K562 (cell line): ENCODE data around the gene ETFRF1. TPM values are rescaled to one million over a fixed set of nuclear protein-coding genes. Genes with fewer than 3 reads are reported as not detected.
A peak's percentile ranks its signal among the peaks of the same experiment; 100 is the strongest.

Experiments used
- ATF4 ChIP-seq: fragments of 450-650 bp; formaldehyde crosslinking; IDR thresholded peaks from 2 replicates; pipeline ENCODE4 v1.4.0; 2022; ENCODE audit warnings: mild to moderate bottlenecking, moderate library complexity
- CBFA2T3 ChIP-seq: fragments of 450-650 bp; IDR thresholded peaks from 2 replicates; pipeline ENCODE4 v1.6.1; 2017
- DDX20 ChIP-seq: fragments of 450-650 bp; IDR thresholded peaks from 2 replicates; pipeline ENCODE4 v1.6.1; 2016; ENCODE audit warnings: missing genetic modification characterization, low read depth, mild to moderate bottlenecking, missing compliant biosample characterization, moderate library complexity
- DMBX1 ChIP-seq: fragments of 250-450 bp; sonication (Bioruptor Pico); IDR thresholded peaks from 2 replicates; pipeline ENCODE4 v1.8.0; 2022; ENCODE audit warnings: inconsistent platforms, mild to moderate bottlenecking, moderate library complexity, borderline replicate concordance
- DPF2 ChIP-seq: fragments of 450-650 bp; IDR thresholded peaks from 2 replicates; pipeline ENCODE4 v1.6.1; 2016
- EP400 ChIP-seq: fragments of 450-650 bp; IDR thresholded peaks from 2 replicates; pipeline ENCODE4 v1.6.1; 2017; ENCODE audit warnings: antibody characterized with exemption, mild to moderate bottlenecking, moderate library complexity
- HDAC2 ChIP-seq: fragments of 450-650 bp; IDR thresholded peaks from 2 replicates; pipeline ENCODE4 v1.6.1; 2016; ENCODE audit warnings: mild to moderate bottlenecking
- HLTF ChIP-seq: fragments of 450-650 bp; IDR thresholded peaks from 2 replicates; pipeline ENCODE4 v1.6.1; 2016
- ILK ChIP-seq: fragments of 450-650 bp; IDR thresholded peaks from 2 replicates; pipeline ENCODE4 v1.6.1; 2016; ENCODE audit warnings: missing genetic modification characterization, low read depth, mild to moderate bottlenecking, missing compliant biosample characterization, moderate library complexity, borderline replicate concordance
- KLF1 ChIP-seq: fragments of 450-650 bp; IDR thresholded peaks from 2 replicates; pipeline ENCODE4 v1.6.1; 2016; ENCODE audit warnings: missing genetic modification characterization, missing compliant biosample characterization
- MAFK ChIP-seq: IDR thresholded peaks from 2 replicates; pipeline ENCODE4 v1.6.1; 2011; ENCODE audit warnings: low read length, improper control_type of control experiment
- POLR2A ChIP-seq: fragments of 450-650 bp; conservative IDR thresholded peaks from 2 replicates; pipeline ENCODE4 v1.6.1; 2016
- POU5F1 ChIP-seq: fragments of 150-350 bp; IDR thresholded peaks from 2 replicates; pipeline ENCODE4 v1.6.1; 2014; ENCODE audit warnings: borderline replicate concordance, low read length, low read depth, mild to moderate bottlenecking; ENCODE audit not compliant: partially characterized antibody
- RB1 ChIP-seq: fragments of 450-650 bp; IDR thresholded peaks from 2 replicates; pipeline ENCODE4 v1.6.1; 2017; ENCODE audit warnings: low read depth, mild to moderate bottlenecking
- RHOXF2B ChIP-seq: fragments of 250-450 bp; sonication (Bioruptor Pico); conservative IDR thresholded peaks from 2 replicates; pipeline ENCODE4 v1.5.1; 2021
- ZBTB33 ChIP-seq: sonication (generic); formaldehyde crosslinking; IDR thresholded peaks from 2 replicates; pipeline ENCODE4 v1.8.1; 2023; ENCODE audit warnings: mild to moderate bottlenecking, missing genetic modification reagents
- ZKSCAN8 ChIP-seq: fragments of 200-800 bp; sonication (Bioruptor generic); IDR thresholded peaks from 2 replicates; pipeline ENCODE4 v1.6.1; 2016; ENCODE audit warnings: missing genetic modification characterization, missing compliant biosample characterization
- ZNF311 ChIP-seq: fragments of 250-450 bp; sonication (Bioruptor Pico); IDR thresholded peaks from 2 replicates; pipeline ENCODE4 v1.4.0; 2020; ENCODE audit warnings: mild to moderate bottlenecking, moderate library complexity
- ZNF511 ChIP-seq: sonication (generic); formaldehyde crosslinking; IDR thresholded peaks from 2 replicates; pipeline ENCODE4 v1.8.0; 2022; ENCODE audit warnings: mild to moderate bottlenecking, missing genetic modification reagents
- ZNF696 ChIP-seq: fragments of 250-450 bp; sonication (Bioruptor Pico); conservative IDR thresholded peaks from 2 replicates; pipeline ENCODE4 v1.4.0; 2020; ENCODE audit warnings: mild to moderate bottlenecking, moderate library complexity
- polyA plus RNA-seq, 8 experiments: library from polyadenylated mRNA; depleted of rRNA in 4 of 8; stranded (reverse) in 5 of 8; unstranded in 3 of 8; fragments of >200 nt; fragmentation: Nextera tagmentation in 2 of 8; fragmentation: Illumina TruSeq in 1 of 8; extraction: Ambion mirVana in 2 of 8; extraction: Trizol in 1 of 8; gene quantifications; 2 replicates each; pipeline versions ENCODE4 v1.2.1 to v1.2.3, GENCODE V29; 2011 to 2014; ENCODE audit warnings: inconsistent platforms in 1 of 8, missing spikeins in 1 of 8
- total RNA-seq, 7 experiments: library from RNA; depleted of rRNA in 6 of 7; stranded (reverse); fragments of >200 nt in 6 of 7; fragmentation: Illumina TruSeq in 2 of 7; extraction: Trizol in 2 of 7; gene quantifications; 2 replicates each; pipeline versions ENCODE4 v1.2.1 to v1.2.3, GENCODE V29; 2011 to 2021; ENCODE audit warnings: low replicate concordance in 1 of 7
- TF ChIP-seq, protein P1 (sequence below), 2 experiments: fragments of 450-650 bp; conservative IDR thresholded peaks; 2 replicates each; pipeline ENCODE4 v1.6.1; 2017; ENCODE audit warnings: mild to moderate bottlenecking in 2 of 2, moderate library complexity in 2 of 2

Gene ETFRF1
- total and polyA plus RNA-seq, 9 of the 15 experiments (the other 6 are each of a cell fraction or from before 2014, with no cell fraction given): 16.1 to 107 (median 33.7) TPM

GRCh38 chr12:25245491-25245890 lies 50.5 kb downstream of the ETFRF1 start (continued):
- TF ChIP-seq, protein P1, sequence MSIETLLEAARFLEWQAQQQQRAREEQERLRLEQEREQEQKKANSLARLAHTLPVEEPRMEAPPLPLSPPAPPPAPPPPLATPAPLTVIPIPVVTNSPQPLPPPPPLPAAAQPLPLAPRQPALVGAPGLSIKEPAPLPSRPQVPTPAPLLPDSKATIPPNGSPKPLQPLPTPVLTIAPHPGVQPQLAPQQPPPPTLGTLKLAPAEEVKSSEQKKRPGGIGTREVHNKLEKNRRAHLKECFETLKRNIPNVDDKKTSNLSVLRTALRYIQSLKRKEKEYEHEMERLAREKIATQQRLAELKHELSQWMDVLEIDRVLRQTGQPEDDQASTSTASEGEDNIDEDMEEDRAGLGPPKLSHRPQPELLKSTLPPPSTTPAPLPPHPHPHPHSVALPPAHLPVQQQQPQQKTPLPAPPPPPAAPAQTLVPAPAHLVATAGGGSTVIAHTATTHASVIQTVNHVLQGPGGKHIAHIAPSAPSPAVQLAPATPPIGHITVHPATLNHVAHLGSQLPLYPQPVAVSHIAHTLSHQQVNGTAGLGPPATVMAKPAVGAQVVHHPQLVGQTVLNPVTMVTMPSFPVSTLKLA (conservative IDR thresholded peaks at IDR 0.05): no peak
- TF ChIP-seq ATF4 (no peak), ILK (tag) (no peak), ZBTB33 (no peak), POLR2A (no peak), EP400 (no peak), DPF2 (no peak), KLF1 (tag) (no peak), CBFA2T3 (peak; percentile 65), ZNF696 (CRISPR knock-in tag) (no peak), DMBX1 (CRISPR knock-in tag) (no peak), RB1 (no peak), HDAC2 (no peak), POU5F1 (no peak), MAFK (0 out of 2 replicates have a peak, but pooled peaks have one; percentile 23), ZKSCAN8 (CRISPR knock-in tag) (no peak), HLTF (no peak), RHOXF2B (no peak), DDX20 (tag) (no peak), ZNF311 (CRISPR knock-in tag) (no peak), ZNF511 (no peak)
